ENCODE data around the gene NIPBL.

Gene NIPBL

DNA sequence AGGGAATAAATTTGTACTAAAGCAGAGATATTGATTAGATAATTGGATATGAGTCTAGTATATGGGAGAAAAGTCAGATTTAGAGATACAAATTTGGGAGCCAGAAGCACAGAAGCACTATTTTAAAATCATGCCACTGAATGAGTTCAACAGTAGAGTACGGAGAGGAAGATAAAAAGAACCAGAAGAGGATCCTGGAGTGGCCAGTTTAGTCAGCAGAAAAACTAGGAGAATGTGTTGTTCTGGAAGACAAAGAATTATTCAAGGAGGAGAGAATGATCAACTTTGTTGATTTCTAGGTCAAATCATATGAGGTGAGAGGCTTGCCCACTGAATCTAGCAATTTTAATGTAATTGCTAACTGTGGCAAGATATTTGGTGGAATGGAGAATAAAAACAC, 67.0 kb downstream of the NIPBL start:
- Mint-ChIP-seq H3K27ac (no peak overlapping the region), H3K4me1 (ENCODE audit: low read depth) (peaks cover 60% of the 10 kb centered on the region), H3K27me3 (no peaks in the 10 kb centered on the region), H3K36me3 (ENCODE audit: low read depth) (no peaks in the 10 kb centered on the region), H3K9me3 (no peaks in the 10 kb centered on the region), H3K4me3 (no peak overlapping the region)

DNA sequence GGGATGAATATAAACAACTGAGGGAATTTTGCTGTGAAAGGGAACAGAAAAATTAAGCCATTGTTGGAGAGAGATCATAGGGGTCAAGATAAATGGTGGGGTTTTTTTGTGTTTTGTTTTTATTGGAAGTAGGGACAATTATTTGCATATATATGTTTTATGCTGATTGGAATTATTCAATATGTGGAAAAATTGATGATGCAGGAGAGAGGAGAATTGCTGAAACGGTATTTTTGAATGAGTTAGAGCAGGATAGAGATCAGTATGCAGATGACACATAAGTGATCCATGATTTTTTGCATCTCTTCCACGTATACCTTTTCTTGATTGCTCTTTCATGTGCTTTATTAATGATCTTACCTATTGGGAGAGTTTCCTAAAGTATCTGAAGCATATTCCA, 67.5 kb downstream of the NIPBL start:
- no peak overlapping the region for H3K27ac Mint-ChIP-seq
- peaks cover 60% of the 10 kb centered on the region for H3K4me1 Mint-ChIP-seq (ENCODE audit: low read depth)
- no peaks in the 10 kb centered on the region for H3K36me3 Mint-ChIP-seq (ENCODE audit: low read depth)
- no peak overlapping the region for H3K4me3 Mint-ChIP-seq
- H3K9me3 Mint-ChIP-seq, result no peaks in the 10 kb centered on the region
- H3K27me3 Mint-ChIP-seq, result no peaks in the 10 kb centered on the region

DNA sequence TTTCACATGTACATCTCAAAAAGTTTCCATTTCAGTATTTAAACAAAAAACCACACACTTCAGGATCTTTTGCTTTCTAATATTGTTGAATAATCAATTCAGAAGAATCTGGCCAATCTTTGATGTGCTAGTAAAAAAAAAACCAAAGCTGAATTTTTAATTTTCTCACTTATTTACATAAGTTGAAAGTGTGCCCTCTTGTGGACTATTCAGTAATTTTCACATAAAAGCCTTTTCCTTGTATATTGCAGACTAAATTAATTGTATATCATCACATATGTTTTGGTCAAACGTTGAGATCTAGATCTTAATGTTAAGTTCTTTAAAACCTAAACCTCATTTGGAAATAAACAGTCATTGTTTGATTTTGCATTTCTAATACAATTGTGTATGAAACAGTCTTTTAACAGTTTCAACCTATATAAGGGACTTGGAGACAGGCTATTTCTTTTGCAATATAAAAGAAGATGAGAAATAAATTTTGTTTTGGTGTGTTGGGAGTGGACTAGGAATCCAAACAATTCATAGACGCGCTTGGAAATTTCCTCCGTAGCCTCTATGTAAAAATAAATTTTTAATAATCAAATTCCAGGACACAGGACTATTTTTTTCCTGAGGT, 68.1 kb downstream of the NIPBL start:
- Mint-ChIP-seq H3K27me3 (no peaks in the 10 kb centered on the region), H3K4me1 (ENCODE audit: low read depth) (peaks cover 56% of the 10 kb centered on the region), H3K36me3 (ENCODE audit: low read depth) (no peaks in the 10 kb centered on the region), H3K9me3 (no peaks in the 10 kb centered on the region), H3K27ac (no peak overlapping the region), H3K4me3 (no peak overlapping the region)

DNA sequence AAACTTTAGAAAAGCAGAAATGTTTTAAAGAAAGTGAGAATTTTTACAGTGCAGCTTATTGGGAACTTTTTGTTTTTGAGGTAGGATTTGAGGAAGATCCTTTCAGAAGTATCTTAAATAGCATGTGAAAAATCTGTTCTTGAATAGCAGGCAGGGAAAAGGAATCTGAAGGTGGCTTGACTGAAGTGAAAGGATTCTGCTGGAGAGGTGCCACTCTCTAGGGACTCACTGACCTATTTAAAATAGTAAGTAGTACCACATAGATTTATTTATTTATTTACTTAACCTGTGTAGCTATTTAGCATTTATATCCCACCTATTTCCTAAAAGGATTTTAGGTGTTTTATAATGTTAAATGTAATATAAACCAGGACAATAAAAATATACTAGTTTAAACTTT, 69.1 kb downstream of the NIPBL start:
- Mint-ChIP-seq H3K4me1 (ENCODE audit: low read depth) (peaks cover 58% of the 10 kb centered on the region), H3K4me3 (no peak overlapping the region), H3K27ac (no peak overlapping the region), H3K27me3 (no peaks in the 10 kb centered on the region), H3K36me3 (ENCODE audit: low read depth) (no peaks in the 10 kb centered on the region), H3K9me3 (no peaks in the 10 kb centered on the region)

DNA sequence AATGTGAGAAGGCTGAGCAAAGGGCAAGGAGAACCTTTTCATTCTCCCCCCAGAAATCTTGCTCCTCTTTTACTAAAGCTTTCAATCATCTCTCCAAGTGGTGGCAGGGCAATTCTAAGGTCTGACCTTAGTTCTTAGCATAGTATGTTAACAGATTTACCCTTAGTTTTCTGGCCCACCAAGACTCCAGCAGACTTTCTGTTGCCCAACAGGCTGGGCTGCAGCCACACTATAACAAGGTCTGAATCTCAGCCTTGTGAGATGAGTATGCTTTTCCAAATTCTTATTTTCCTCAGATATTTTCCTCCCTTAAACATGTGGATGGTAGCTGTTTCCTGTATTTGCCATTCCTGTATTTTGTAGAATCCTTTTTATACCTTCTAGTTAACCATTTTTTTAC, 69.5 kb downstream of the NIPBL start:
- Mint-ChIP-seq H3K4me1 (ENCODE audit: low read depth) (peaks cover 60% of the 10 kb centered on the region), H3K9me3 (no peaks in the 10 kb centered on the region), H3K36me3 (ENCODE audit: low read depth) (no peaks in the 10 kb centered on the region), H3K4me3 (no peak overlapping the region), H3K27ac (no peak overlapping the region), H3K27me3 (no peaks in the 10 kb centered on the region)

DNA sequence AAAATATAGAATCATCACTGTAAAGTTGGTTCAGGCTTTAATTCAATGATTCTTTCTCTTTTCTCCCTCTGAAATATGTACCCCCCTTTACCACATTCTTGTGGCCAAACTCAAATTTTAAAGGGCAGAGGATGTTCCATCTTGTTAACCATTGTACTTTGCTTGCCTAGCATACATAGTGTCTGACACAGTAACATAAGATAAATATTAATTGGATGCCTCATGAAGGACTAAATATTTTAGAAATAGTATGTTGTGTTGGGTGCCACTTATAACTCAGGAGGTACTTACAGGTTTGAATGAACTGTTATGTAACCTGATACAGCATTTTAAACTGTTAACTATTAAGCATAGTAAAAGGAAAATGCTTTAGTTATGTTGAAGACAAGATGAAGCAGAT, 71.5 kb downstream of the NIPBL start:
- H3K4me3 Mint-ChIP-seq, result no peak overlapping the region
- H3K36me3 Mint-ChIP-seq (ENCODE audit: low read depth), result no peaks in the 10 kb centered on the region
- H3K4me1 Mint-ChIP-seq (ENCODE audit: low read depth), result peaks cover 71% of the 10 kb centered on the region
- no peaks in the 10 kb centered on the region for H3K27me3 Mint-ChIP-seq
- no peaks in the 10 kb centered on the region for H3K9me3 Mint-ChIP-seq
- H3K27ac Mint-ChIP-seq, result no peak overlapping the region

DNA sequence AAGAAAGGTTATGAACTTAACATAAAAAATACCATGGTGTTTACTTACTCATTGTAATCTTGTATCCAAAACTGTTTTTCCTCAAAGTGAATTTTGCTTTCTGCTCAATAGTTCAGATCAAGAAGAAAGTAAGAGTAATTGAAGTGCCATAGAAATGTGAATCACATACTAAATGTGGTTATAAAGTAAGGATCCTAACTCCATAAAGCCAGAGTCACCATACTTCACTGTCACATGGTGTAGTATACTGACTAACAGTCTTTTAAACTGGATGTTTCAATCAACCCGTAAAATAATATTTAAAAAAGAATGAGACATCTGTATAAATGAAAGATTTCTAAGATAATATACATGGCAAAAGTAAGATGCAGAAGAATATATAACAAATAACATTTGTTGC, 72.1 kb downstream of the NIPBL start:
- H3K4me3 Mint-ChIP-seq, result no peak overlapping the region
- no peaks in the 10 kb centered on the region for H3K27me3 Mint-ChIP-seq
- H3K36me3 Mint-ChIP-seq (ENCODE audit: low read depth), result no peaks in the 10 kb centered on the region
- no peak overlapping the region for H3K27ac Mint-ChIP-seq
- peaks cover 73% of the 10 kb centered on the region for H3K4me1 Mint-ChIP-seq (ENCODE audit: low read depth)
- no peaks in the 10 kb centered on the region for H3K9me3 Mint-ChIP-seq

DNA sequence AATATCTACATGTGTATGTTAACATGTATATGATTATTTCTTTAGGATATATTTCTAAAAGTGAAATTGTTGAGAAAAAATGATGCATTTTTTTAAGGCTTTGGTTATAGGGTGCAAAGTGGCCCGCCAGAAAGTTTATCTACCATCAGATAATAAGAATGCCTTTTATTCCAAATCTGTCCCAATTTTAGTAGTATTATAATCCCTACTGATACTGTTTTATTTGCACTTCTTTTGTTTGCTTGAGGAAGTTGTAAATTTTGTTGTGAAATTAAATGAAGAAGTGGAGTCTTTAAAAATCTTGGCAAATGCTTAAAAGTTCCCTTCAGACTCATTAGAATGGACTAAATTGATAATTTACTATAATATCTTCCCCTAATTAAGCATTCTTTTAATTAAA, 73.0 kb downstream of the NIPBL start:
- no peaks in the 10 kb centered on the region for H3K36me3 Mint-ChIP-seq (ENCODE audit: low read depth)
- H3K9me3 Mint-ChIP-seq, result no peaks in the 10 kb centered on the region
- no peak overlapping the region for H3K4me3 Mint-ChIP-seq
- peaks cover 63% of the 10 kb centered on the region for H3K4me1 Mint-ChIP-seq (ENCODE audit: low read depth)
- H3K27ac Mint-ChIP-seq, result no peak overlapping the region
- no peaks in the 10 kb centered on the region for H3K27me3 Mint-ChIP-seq

DNA sequence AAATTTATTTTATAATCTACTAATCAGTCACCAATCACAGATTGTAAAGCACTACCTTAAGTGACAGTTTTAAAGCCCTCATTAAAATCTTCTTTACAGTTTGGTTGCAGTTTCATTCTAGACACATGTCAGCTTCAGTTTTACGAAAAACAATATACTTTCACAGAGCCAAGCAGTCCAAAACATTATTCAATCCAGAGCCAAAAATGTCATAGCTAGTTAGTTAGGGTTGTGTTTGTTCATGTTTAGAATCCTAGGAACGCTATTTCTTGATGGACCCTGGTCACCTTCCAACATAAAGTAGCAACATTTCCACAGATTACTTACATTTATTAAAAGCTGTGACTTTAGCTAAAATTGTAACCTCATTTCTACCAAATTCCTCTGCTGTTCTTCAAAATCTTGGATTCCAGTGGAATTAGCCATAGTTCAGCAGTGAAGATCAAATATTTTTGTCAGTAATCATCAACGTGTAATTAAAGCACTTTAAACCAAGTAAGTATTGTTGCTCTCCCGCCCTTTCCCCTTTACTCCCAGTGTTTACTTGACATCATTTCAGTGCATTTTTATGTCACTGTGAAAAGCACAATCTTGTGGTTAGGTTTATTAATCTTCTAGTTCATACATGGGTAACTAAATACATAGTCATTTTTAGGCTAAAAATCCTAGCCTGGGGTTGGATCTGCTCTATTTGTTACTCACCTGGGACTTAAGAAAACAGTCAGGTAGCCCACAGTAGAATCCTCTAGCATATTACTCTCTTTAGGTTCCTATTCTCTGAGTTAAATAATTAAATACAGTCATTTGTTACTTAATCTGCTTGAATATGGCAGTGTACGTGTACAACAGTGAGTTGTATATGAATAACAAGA, 74.3 kb downstream of the NIPBL start:
- Mint-ChIP-seq H3K27ac (no peak overlapping the region), H3K36me3 (ENCODE audit: low read depth) (no peaks in the 10 kb centered on the region), H3K4me1 (ENCODE audit: low read depth) (peaks cover 60% of the 10 kb centered on the region), H3K27me3 (no peaks in the 10 kb centered on the region), H3K9me3 (no peaks in the 10 kb centered on the region), H3K4me3 (no peak overlapping the region)

DNA sequence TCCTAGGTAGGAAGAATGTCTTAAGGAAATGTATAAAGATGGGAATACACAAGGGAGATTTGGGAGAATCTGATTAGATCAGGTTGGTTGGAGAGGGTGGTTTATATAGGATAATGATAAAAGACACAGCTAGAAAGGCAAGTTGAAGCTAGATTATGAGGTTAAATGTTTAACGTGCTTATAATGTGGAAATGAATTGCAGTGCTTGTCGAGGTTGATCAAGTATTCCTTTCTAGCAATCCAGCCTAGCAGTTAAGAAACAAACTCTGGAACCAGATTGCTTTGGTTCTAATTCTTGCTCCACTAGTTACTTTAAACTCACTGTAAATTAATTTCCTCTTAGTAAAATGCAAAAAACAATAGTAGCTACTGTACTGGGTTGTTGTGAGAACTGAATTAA, 76.5 kb downstream of the NIPBL start:
- H3K4me1 Mint-ChIP-seq (ENCODE audit: low read depth), result peaks cover 44% of the 10 kb centered on the region
- peaks cover 8% of the 10 kb centered on the region for H3K36me3 Mint-ChIP-seq (ENCODE audit: low read depth)
- H3K27ac Mint-ChIP-seq, result no peak overlapping the region
- H3K27me3 Mint-ChIP-seq, result no peaks in the 10 kb centered on the region
- H3K9me3 Mint-ChIP-seq, result no peaks in the 10 kb centered on the region
- no peak overlapping the region for H3K4me3 Mint-ChIP-seq

DNA sequence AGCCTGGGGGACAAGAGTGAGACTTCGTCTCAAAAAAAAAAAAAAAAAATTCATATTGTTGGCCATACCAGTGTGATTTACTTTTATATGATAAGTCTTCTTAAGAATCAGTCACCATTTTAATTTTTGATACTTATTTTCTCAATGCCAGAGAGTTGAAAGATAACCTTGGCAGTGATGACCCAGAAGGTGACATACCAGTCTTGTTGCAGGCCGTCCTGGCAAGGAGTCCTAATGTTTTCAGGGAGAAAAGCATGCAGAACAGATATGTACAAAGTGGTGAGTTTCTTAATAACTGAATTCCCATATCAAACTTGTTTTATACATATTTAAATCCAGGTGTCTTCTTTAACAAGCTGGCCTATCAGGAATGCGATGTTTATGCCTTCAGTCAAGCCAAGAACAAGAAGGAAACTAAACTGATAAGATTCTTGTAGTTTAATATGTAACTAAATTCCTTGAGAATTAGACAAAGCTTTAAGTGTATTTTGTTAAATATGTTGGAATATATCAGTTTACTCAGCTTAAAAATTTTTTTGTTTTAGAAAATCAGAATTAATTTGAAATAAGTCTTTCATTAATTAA, 81.5 kb downstream of the NIPBL start:
- H3K36me3 Mint-ChIP-seq (ENCODE audit: low read depth), result peaks cover 24% of the 10 kb centered on the region
- no peak overlapping the region for H3K27ac Mint-ChIP-seq
- no peaks in the 10 kb centered on the region for H3K27me3 Mint-ChIP-seq
- H3K4me3 Mint-ChIP-seq, result no peak overlapping the region
- H3K4me1 Mint-ChIP-seq (ENCODE audit: low read depth), result peaks cover 6% of the 10 kb centered on the region
- H3K9me3 Mint-ChIP-seq, result no peaks in the 10 kb centered on the region

DNA sequence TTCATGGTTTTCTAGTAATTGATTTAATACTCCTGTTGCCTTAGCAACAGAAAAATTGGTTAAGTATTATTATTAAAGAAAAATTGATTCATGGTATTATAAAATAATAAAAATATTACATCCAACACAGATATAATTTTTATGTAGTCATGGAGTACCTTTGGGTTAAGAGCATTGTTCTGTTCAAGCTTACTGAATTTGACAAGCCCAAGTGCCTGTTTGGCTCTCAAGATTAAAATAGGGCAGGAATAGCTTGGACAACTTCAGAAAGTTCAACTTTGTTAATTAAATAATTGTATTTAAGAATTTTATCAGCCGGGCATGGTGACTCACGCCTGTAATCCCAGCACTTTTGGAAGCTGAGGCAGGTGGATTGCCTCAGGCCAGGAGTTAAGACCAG, 82.0 kb downstream of the NIPBL start:
- Mint-ChIP-seq H3K36me3 (ENCODE audit: low read depth) (peaks cover 24% of the 10 kb centered on the region), H3K4me1 (ENCODE audit: low read depth) (peaks cover under 1% of the 10 kb centered on the region), H3K9me3 (no peaks in the 10 kb centered on the region), H3K4me3 (no peak overlapping the region), H3K27ac (no peak overlapping the region), H3K27me3 (no peaks in the 10 kb centered on the region)

DNA sequence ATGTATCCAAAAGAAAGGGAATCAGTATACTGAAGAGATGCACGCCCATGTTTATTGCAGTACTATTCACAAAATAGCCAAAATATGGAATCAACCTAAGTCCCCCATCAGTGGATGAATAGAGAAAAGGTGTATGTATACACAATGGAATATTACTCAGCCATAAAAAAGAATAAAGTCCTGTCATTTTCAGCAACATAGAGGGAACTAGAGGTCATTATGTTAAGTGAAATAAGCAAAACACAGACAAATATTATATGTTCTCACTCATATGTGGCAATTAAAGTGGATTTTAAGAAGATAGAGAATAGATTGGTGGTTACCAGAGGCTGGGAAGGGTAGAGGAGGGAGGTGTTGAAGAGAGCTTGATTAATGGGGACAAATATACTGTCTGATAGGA, 88.6 kb downstream of the NIPBL start:
- Mint-ChIP-seq H3K27ac (no peak overlapping the region), H3K36me3 (ENCODE audit: low read depth) (peaks cover 50% of the 10 kb centered on the region), H3K4me3 (no peak overlapping the region), H3K9me3 (no peaks in the 10 kb centered on the region), H3K27me3 (no peaks in the 10 kb centered on the region), H3K4me1 (ENCODE audit: low read depth) (no peaks in the 10 kb centered on the region)

DNA sequence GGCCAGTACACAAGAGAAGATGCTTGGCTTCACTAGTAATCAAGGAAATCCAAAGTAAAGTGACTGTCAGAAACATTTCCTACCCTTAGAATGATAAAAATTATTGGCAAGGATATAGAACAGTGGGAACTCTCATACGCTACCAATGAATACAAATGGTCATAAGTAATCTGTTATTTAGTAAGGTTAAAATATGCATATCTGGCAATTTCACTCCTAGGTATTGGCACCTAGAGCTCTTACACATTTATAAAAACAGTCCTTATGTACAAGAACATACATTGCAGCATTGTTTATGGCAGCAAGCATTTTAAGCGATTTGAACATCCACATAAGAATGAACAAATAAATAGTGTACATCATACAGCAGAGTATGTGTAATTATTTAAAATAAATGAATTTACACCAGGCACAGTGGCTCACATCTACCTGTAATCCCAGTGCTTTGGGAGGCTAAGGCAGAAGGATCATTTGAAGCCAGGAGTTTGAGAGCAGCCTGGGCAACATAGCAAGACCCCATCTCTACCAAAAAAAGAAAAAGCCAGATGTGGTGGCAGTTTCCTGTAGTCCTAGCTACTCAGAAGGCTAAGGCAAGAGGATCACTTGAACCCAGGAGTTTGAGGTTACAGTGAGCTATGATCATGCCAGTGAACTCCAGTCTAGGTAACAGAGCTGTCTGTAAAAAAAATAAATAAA, 93.3 kb downstream of the NIPBL start:
- H3K27ac Mint-ChIP-seq, result no peak overlapping the region
- H3K36me3 Mint-ChIP-seq (ENCODE audit: low read depth), result peaks cover 52% of the 10 kb centered on the region
- H3K4me3 Mint-ChIP-seq, result no peak overlapping the region
- H3K9me3 Mint-ChIP-seq, result no peaks in the 10 kb centered on the region
- H3K27me3 Mint-ChIP-seq, result no peaks in the 10 kb centered on the region
- no peaks in the 10 kb centered on the region for H3K4me1 Mint-ChIP-seq (ENCODE audit: low read depth)

DNA sequence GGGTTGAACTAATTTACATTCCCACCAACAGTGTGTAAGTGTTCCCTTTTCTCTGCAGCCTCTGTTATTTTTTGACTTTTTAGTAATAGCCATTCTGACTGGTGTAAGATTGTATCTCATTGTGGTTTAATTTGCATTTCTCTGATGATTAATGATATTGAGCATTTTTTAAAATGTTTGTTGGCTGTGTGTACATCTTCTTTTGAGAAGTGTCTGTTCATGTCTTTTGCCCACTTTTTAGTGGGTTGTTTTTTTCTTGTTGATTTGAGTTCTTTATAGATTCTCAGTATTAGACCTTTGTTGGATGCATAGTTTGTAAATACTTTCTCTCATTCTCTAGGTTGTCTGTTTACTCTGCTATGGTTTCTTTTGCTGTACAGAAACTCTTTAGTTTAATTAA, 101.6 kb downstream of the NIPBL start:
- Mint-ChIP-seq H3K27ac (no peak overlapping the region), H3K36me3 (ENCODE audit: low read depth) (peaks cover 72% of the 10 kb centered on the region), H3K27me3 (no peaks in the 10 kb centered on the region), H3K4me3 (no peak overlapping the region), H3K9me3 (peaks cover 9% of the 10 kb centered on the region), H3K4me1 (ENCODE audit: low read depth) (peaks cover 34% of the 10 kb centered on the region)

Measured in stimulated activated naive CD8-positive, alpha-beta T cell treated with anti-CD3 and anti-CD28 coated beads, Interleukin-15, Interleukin-2, amounts not matched to agents 100 ng/mL and 50 ng/mL, for 24 hours (primary cell).